Stomach (tissue), 9 donors: Measurements from ENCODE around the gene CLTCL1. TPM values are rescaled to one million over a fixed set of nuclear protein-coding genes. Genes with fewer than 3 reads are reported as not detected.

ENCODE experiments used
- DNase-seq, 2 donors: peaks; one replicate each; pipeline versions ENCODE4 v3.0.0 to v3.0.0-alpha.2; 2013 to 2019
- H3K27ac ChIP-seq, 5 donors: fragments of 200-600 bp in 4 of 5; sonication (generic) in 4 of 5; one replicate each; pipeline ENCODE4 v1.5.1; 2013 to 2019; ENCODE audit warnings: mild to moderate bottlenecking in 1 of 5, moderate library complexity in 1 of 5
- H3K27me3 ChIP-seq, 3 donors: fragments of 200-600 bp; sonication (generic); one replicate each; pipeline ENCODE4 v1.5.1; 2017 to 2019; ENCODE audit warnings: mixed run types in 1 of 3
- H3K36me3 ChIP-seq, 4 donors: fragments of 200-600 bp; sonication (generic); 1 replicate in 3 of 4; 2 replicates in 1 of 4; pipeline ENCODE4 v1.5.1; 2016 to 2019
- H3K4me1 ChIP-seq, 4 donors: fragments of 200-600 bp; sonication (generic); one replicate each; pipeline ENCODE4 v1.5.1; 2016 to 2019
- H3K4me3 ChIP-seq, 4 donors: fragments of 200-600 bp; sonication (generic) in 3 of 4; one replicate each; pipeline ENCODE4 v1.5.1; 2016 to 2019; ENCODE audit warnings: mild to moderate bottlenecking in 1 of 4
- H3K9me3 ChIP-seq, 4 donors: fragments of 200-600 bp; sonication (generic); one replicate each; pipeline ENCODE4 v1.5.1; 2016 to 2019
- EP300 ChIP-seq: sonication (generic); formaldehyde crosslinking; IDR thresholded peaks from one replicate; pipeline ENCODE4 v1.6.1; 2017; ENCODE audit warnings: antibody characterized with exemption
- POLR2A ChIP-seq, 4 donors: fragments of 450-650 bp; IDR thresholded peaks; one replicate each; pipeline ENCODE4 v1.6.1; 2016; ENCODE audit warnings: antibody characterized with exemption in 4 of 4, control low read depth in 2 of 4, mild to moderate bottlenecking in 1 of 4, moderate library complexity in 1 of 4
- POLR2AphosphoS5 ChIP-seq, 3 donors: sonication (generic); formaldehyde crosslinking; IDR thresholded peaks; one replicate each; pipeline ENCODE4 v1.6.1; 2016; ENCODE audit warnings: antibody characterized with exemption in 3 of 3
- WGBS, 5 donors: extraction: QIAGEN DNeasy Blood & Tissue Kit in 3 of 5; methylation state at CpG; one replicate each; pipeline versions ENCODE4 v1.1.5 to v1.1.7; 2013 to 2018; 5-methylcytosine and 5-hydroxymethylcytosine counted together
- intact Hi-C: fragments of 100-400 bp; cut with DNase I; formaldehyde crosslinking; loops from one replicate; pipeline ENCODE4 v1.15.1; 2023; ENCODE audit warnings: low total_unique reads
- polyA plus RNA-seq, 3 donors: library from polyadenylated mRNA; stranded (reverse); fragments of 200-250 nt; gene quantifications; one replicate each; pipeline ENCODE4 v1.2.3, GENCODE V29; 2013
- total RNA-seq, 5 donors: library from RNA; depleted of rRNA; stranded (reverse); fragments of >200 nt; gene quantifications; one replicate each; pipeline versions ENCODE4 v1.1.0 to v1.2.3, GENCODE V29; 2014 to 2016
- TF ChIP-seq, protein P1 (sequence below), 7 experiments: fragments of 450-650 bp in 4 of 7; fragments of 200-600 bp in 3 of 7; sonication (generic) in 3 of 7; IDR thresholded peaks; one replicate each; pipeline ENCODE4 v1.5.1; 2016 to 2019; ENCODE audit warnings: antibody characterized with exemption in 7 of 7, control low read depth in 2 of 7, mild to moderate bottlenecking in 1 of 7
- donor health status: healthy with polysubstance abuse.
- donor health status: Bipolar disorder and iron deficiency.
- donor health status: healthy.

The CLTCL1 gene
- total and polyA plus RNA-seq, 8 donors: 3.0 to 10.1 (median 4.7) TPM

DNA sequence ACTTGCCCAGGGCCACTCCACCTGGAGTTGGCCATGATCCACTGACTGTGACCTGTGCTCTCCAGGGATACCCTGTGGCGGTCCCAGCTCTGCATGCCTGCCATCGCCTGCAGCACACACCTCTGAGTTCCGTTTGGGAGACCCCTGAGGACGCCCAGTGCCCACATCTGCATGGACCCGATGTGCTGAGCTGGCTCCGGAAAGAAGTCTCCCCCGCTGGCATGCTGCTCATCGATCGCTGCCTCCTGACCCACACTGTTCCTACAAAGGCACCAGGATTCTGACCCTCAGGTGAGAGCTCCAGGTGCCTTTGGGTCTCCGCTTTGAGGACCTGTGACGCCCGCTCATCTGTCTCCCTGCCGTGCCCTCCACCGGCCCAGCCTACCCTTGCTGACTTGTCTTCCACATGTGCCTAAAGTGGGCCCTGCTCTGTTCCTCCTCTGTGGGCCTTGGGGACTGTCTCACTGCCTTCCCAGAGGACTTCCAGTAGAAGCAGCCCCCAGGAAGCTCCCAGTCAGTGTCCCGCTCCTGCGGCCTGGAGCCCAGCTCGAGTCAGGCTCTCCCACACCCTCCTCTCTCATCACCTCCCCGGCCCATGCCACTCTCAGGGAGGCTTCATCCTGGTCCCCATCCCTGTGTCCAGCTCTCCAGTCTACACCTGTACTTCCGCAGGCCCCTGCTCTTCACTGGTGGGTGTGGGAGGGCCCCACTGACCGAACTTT lies 107.1 kb downstream of the CLTCL1 start:
- Histone ChIP-seq H3K27me3 (no peaks in the 10 kb centered on the region), H3K9me3 (no peaks in the 10 kb centered on the region), H3K4me1 (peaks cover 3 to 6% (median 3%) of the 10 kb centered on the region in 4 donors), H3K4me3 (no peak overlapping the region), H3K36me3 (peaks cover 0 to 7% (median 5%) of the 10 kb centered on the region in 4 donors), H3K27ac (no peak overlapping the region)
- 87 to 94% (median 92%) methylated on average over 14 to 20 of the region's 20 CpGs for WGBS, 5 donors
- intact Hi-C loops: loop anchor here (10.0 kb wide), 1 partner anchor 270 kb away; no protein-coding TSS in a partner anchor
- no peak for DNase-seq
- TF ChIP-seq POLR2A (IDR thresholded peaks at IDR 0.05) (no peak), EP300 (no peak), POLR2AphosphoS5 (IDR thresholded peaks at IDR 0.05) (no peak)
- TF ChIP-seq, protein P1, sequence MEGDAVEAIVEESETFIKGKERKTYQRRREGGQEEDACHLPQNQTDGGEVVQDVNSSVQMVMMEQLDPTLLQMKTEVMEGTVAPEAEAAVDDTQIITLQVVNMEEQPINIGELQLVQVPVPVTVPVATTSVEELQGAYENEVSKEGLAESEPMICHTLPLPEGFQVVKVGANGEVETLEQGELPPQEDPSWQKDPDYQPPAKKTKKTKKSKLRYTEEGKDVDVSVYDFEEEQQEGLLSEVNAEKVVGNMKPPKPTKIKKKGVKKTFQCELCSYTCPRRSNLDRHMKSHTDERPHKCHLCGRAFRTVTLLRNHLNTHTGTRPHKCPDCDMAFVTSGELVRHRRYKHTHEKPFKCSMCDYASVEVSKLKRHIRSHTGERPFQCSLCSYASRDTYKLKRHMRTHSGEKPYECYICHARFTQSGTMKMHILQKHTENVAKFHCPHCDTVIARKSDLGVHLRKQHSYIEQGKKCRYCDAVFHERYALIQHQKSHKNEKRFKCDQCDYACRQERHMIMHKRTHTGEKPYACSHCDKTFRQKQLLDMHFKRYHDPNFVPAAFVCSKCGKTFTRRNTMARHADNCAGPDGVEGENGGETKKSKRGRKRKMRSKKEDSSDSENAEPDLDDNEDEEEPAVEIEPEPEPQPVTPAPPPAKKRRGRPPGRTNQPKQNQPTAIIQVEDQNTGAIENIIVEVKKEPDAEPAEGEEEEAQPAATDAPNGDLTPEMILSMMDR (IDR thresholded peaks at IDR 0.05): no peak

GRCh38 chr22:19183216-19183615 lies 108.3 kb downstream of the CLTCL1 start:
- H3K4me3 ChIP-seq: no peak overlapping the region
- WGBS, 5 donors: 84 to 94% (median 88%) methylated on average over 7 to 9 of the region's 9 CpGs
- H3K4me1 ChIP-seq: peaks cover 8 to 14% (median 10%) of the 10 kb centered on the region in 4 donors
- H3K9me3 ChIP-seq: no peaks in the 10 kb centered on the region
- TF ChIP-seq POLR2AphosphoS5 (IDR thresholded peaks at IDR 0.05) (no peak), EP300 (no peak), POLR2A (IDR thresholded peaks at IDR 0.05) (no peak)
- TF ChIP-seq, protein P1 (IDR thresholded peaks at IDR 0.05): no peak
- peaks cover 0 to 7% (median 5%) of the 10 kb centered on the region in 4 donors for H3K36me3 ChIP-seq
- intact Hi-C loops: loop anchor here (10.0 kb wide), 1 partner anchor 272 kb away; no protein-coding TSS in a partner anchor
- no peak for DNase-seq
- H3K27me3 ChIP-seq: no peaks in the 10 kb centered on the region
- no peak overlapping the region for H3K27ac ChIP-seq

DNA sequence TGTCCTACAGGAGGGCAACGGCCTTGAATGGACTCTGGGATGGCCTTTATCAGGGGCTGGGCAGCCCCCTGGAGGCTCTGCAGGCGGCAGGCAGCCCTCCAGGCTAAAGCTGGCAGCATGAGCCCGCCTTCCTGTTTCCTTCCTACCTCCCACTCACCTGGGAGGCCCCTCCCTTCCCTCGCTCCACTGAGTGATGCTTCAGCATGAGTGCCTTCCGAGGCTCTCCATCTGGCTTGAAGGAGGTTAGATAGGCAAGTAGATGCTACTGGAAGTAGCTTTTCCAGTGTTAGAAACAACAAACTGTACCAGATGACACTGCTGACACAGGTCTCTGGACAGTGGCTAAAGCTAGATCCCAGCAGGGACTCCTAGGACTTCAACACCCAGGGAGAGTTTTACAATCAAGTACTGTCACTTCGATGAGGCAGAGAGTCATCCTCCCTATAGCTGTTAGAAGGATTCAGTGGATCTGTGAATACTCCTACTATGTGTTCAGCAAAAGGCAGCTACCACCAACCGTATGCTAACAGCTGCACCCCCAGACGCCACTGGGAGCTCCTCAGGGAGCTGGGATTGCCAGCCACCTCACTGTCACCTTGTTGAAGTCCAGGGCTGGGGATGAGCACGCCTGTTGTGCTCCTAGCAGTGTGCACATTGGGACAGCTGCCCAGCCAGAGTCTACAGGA lies 108.9 kb downstream of the CLTCL1 start:
- TF ChIP-seq POLR2AphosphoS5 (IDR thresholded peaks at IDR 0.05): no peak
- TF ChIP-seq, protein P1 (IDR thresholded peaks at IDR 0.05): no peak
- no peak for TF ChIP-seq EP300
- no peak for TF ChIP-seq POLR2A (IDR thresholded peaks at IDR 0.05)
- Histone ChIP-seq H3K4me1 (peaks cover 12 to 18% (median 15%) of the 10 kb centered on the region in 4 donors), H3K27ac (no peak overlapping the region), H3K4me3 (no peak overlapping the region), H3K36me3 (peaks cover 0 to 4% (median 3%) of the 10 kb centered on the region in 4 donors), H3K9me3 (no peaks in the 10 kb centered on the region), H3K27me3 (no peaks in the 10 kb centered on the region)
- no peak for DNase-seq
- WGBS, 5 donors: 51 to 81% (median 72%) methylated on average over 6 to 9 of the region's 9 CpGs
- intact Hi-C loops: loop anchor here (10.0 kb wide), 1 partner anchor 272 kb away; no protein-coding TSS in a partner anchor

DNA sequence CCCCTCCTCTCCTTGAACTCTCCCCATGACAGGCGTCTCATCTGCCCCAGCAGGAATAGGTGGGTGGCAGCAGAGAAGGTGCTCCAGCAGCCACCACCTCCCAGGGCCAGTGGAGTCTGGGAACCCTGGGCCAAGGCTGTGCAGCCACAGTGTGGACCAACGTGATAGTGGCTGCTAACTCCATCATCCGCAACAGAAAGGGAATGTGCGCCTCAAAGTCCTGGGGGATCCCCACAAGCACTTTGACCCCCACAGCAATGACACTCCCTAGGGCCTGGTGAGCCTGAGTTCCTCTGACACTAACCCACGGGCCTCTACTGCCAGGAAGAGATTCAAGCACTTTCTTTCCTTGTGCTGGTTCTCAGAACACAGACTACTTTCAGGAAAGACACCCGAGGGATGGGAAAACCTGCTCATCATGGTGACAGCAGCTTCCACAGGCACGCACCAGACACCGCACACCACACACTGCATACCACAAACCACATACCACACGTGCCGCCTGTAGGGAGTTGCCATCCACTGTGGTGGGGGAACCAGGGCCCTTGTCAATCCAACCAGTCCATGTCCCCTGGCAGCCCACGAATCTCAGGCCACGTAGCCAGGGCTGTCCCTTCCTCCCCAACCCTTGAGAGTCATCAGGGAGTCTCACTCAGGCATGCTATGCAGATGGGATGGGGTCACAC lies 109.6 kb downstream of the CLTCL1 start:
- WGBS, 5 donors: 67 to 76% (median 75%) methylated on average over 9 to 12 of the region's 12 CpGs
- H3K4me1 ChIP-seq: peaks cover 19 to 25% (median 22%) of the 10 kb centered on the region in 4 donors
- no peaks in the 10 kb centered on the region for H3K36me3 ChIP-seq
- H3K27ac ChIP-seq: no peak overlapping the region
- intact Hi-C loops: loop anchor here (10.0 kb wide), 1 partner anchor 273 kb away; no protein-coding TSS in a partner anchor
- no peak for TF ChIP-seq EP300
- no peak for DNase-seq
- no peaks in the 10 kb centered on the region for H3K9me3 ChIP-seq
- H3K4me3 ChIP-seq: no peak overlapping the region
- H3K27me3 ChIP-seq: no peaks in the 10 kb centered on the region
